Heart right ventricle (tissue), 16 donors: ENCODE measurements around the gene PTGER3. TPM values are rescaled to one million over a fixed set of nuclear protein-coding genes. Genes with fewer than 3 reads are reported as not detected.

Experiments
- ATAC-seq, 8 donors: fragments of 200-7000 bp; cut with Tn5 transposase; one replicate each; pipeline ENCODE4 v1.9.1; 2020; ENCODE audit warnings: mild to moderate bottlenecking in 8 of 8, moderate library complexity in 8 of 8, moderate number of reproducible peaks in 1 of 8
- DNase-seq, 2 donors: peaks; one replicate each; pipeline ENCODE4 v3.0.0-alpha.2; 2020
- H3K27ac ChIP-seq, 10 donors: fragments of 200-600 bp; sonication (generic) in 2 of 10; one replicate each; pipeline versions ENCODE4 v1.5.0 to v1.8.0; 2020 to 2022; ENCODE audit warnings: mild to moderate bottlenecking in 3 of 10
- H3K27me3 ChIP-seq, 7 donors: fragments of 200-600 bp; one replicate each; pipeline ENCODE4 v1.8.0; 2021 to 2022; ENCODE audit warnings: mild to moderate bottlenecking in 2 of 7
- H3K36me3 ChIP-seq, 9 donors: fragments of 200-600 bp; sonication (generic) in 1 of 9; one replicate each; pipeline versions ENCODE4 v1.5.0 to v1.8.0; 2020 to 2022; ENCODE audit warnings: mild to moderate bottlenecking in 2 of 9
- H3K4me1 ChIP-seq, 9 donors: fragments of 200-600 bp; sonication (generic) in 1 of 9; one replicate each; pipeline versions ENCODE4 v1.5.0 to v1.8.0; 2020 to 2022; ENCODE audit warnings: mild to moderate bottlenecking in 4 of 9
- H3K4me3 ChIP-seq, 10 donors: fragments of 200-600 bp; sonication (generic) in 2 of 10; one replicate each; pipeline versions ENCODE4 v1.5.0 to v1.8.0; 2020 to 2022; ENCODE audit warnings: mild to moderate bottlenecking in 7 of 10, moderate library complexity in 2 of 10
- H3K9me3 ChIP-seq, 11 donors: fragments of 200-600 bp in 10 of 11; sonication (generic) in 2 of 11; one replicate each; pipeline versions ENCODE4 v1.5.0 to v1.8.0; 2013 to 2022; ENCODE audit warnings: mild to moderate bottlenecking in 2 of 11, control low read depth in 1 of 11, moderate library complexity in 1 of 11
- WGBS, 2 donors: extraction: QIAGEN DNeasy Blood & Tissue Kit; methylation state at CpG; one replicate each; pipeline ENCODE4 v1.1.7; 2013; ENCODE audit warnings: inconsistent platforms in 1 of 2; 5-methylcytosine and 5-hydroxymethylcytosine counted together
- intact Hi-C, 10 donors: fragments of 100-400 bp; cut with DNase I; formaldehyde crosslinking; loops; one replicate each; pipeline versions ENCODE4 v1.11.1 to v1.14.2; 2022
- microRNA-seq, 2 donors: library from miRNA; unstranded; fragments of <30 nt; microRNA quantifications; one replicate each; pipeline ENCODE4 v1.2.0, GENCODE V29; 2021
- polyA plus RNA-seq, 2 donors: library from polyadenylated mRNA; stranded (reverse); fragments of 200-250 nt; gene quantifications; one replicate each; pipeline ENCODE4 v1.2.3, GENCODE V29; 2013
- total RNA-seq, 10 donors: library from RNA; stranded (reverse); fragmentation: NEBNext Ultra II Directional in 3 of 10; extraction: Animal tissue kit (Norgen Biotek cat#: 25700) in 3 of 10; gene quantifications; one replicate each; pipeline versions ENCODE4 v1.2.1 to v1.2.4, GENCODE V29; 2021 to 2023
- TF ChIP-seq, protein P1 (sequence below), 9 donors: fragments of 200-600 bp; sonication (generic) in 2 of 9; IDR thresholded peaks; one replicate each; pipeline versions ENCODE4 v1.5.0 to v1.8.0; 2021 to 2022; ENCODE audit warnings: antibody characterized with exemption in 9 of 9, mild to moderate bottlenecking in 5 of 9, moderate library complexity in 1 of 9
- donor health status: Arrhythmogenic right ventricular cardiomyopathy.
- donor health status: ischemic (EF 13 %, LVEDD 7.1; RV severe dilation, severe dysfunction).
- donor health status: healthy with polysubstance abuse.
- donor health status: DM: no; HTN: yes; CAD: no.
- donor health status: DM: no; HTN: no; CAD: no.
- donor health status: ischemic (EF 25% LVEDD 6.9; RV normal size, moderate dysfunction).
- donor health status: ischemic (EF 25% LVEDD 5.7; RV mildly dilated, moderate dysfunction).
- donor health status: healthy.
- donor health status: DM: yes; HTN: yes; CAD: no.
- donor health status: Ischemic cardiomyopathy.
- donor health status: ischemic (EF 35%, LVEDD 5.7; RV mildly dilated, moderate dysfunction).
- donor health status: nonischemic (EF 11% LVEDD 7.7; RV severe dilation, severe dysfunction).
- donor health status: DM: yes; HTN: yes; CAD: no.
- donor health status: PGD.
- donor health status: ischemic (EF 29% LVEDD 5.4; RV normal size, mild dysfunction).
- donor health status: nonischemic (EF 23%, LVEDD 6.1; RV moderate dilation, normal function).

PTGER3 gene
- total and polyA plus RNA-seq, 12 donors = 0.11 to 4.6 (median 1.0) TPM

DNA sequence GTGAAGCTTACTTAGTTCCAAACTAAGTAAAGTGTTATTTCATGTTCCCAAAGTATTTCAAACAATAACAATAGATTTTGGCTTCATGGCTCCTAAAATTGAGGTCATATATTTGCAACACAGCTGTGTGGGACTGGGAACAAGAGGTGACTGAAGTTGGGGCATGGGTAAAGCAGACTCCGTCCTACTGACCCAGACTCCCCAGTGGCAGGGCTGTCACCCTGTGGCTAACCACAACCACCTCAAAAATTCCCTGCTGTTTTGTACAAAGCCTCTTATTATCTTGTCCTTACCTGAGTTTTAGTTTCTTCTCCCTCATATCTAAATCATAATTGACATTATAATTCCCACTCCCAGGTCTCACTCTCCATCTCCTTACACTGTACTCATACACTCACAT, 117.6 kb downstream of the PTGER3 start:
- Histone ChIP-seq H3K4me3 (no peak overlapping the region), H3K27ac (no peak overlapping the region), H3K27me3 (no peaks in the 10 kb centered on the region), H3K36me3 (no peaks in the 10 kb centered on the region), H3K9me3 (no peaks in the 10 kb centered on the region), H3K4me1 (no peaks in the 10 kb centered on the region)
- TF ChIP-seq, protein P1, sequence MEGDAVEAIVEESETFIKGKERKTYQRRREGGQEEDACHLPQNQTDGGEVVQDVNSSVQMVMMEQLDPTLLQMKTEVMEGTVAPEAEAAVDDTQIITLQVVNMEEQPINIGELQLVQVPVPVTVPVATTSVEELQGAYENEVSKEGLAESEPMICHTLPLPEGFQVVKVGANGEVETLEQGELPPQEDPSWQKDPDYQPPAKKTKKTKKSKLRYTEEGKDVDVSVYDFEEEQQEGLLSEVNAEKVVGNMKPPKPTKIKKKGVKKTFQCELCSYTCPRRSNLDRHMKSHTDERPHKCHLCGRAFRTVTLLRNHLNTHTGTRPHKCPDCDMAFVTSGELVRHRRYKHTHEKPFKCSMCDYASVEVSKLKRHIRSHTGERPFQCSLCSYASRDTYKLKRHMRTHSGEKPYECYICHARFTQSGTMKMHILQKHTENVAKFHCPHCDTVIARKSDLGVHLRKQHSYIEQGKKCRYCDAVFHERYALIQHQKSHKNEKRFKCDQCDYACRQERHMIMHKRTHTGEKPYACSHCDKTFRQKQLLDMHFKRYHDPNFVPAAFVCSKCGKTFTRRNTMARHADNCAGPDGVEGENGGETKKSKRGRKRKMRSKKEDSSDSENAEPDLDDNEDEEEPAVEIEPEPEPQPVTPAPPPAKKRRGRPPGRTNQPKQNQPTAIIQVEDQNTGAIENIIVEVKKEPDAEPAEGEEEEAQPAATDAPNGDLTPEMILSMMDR (IDR thresholded peaks at IDR 0.05) = no peak
- ATAC-seq = no peak
- DNase-seq = no peak
- 74 to 76% methylated on average over 1 of the region's 1 CpG for WGBS, 2 donors
- intact Hi-C loops = no loop called here

DNA sequence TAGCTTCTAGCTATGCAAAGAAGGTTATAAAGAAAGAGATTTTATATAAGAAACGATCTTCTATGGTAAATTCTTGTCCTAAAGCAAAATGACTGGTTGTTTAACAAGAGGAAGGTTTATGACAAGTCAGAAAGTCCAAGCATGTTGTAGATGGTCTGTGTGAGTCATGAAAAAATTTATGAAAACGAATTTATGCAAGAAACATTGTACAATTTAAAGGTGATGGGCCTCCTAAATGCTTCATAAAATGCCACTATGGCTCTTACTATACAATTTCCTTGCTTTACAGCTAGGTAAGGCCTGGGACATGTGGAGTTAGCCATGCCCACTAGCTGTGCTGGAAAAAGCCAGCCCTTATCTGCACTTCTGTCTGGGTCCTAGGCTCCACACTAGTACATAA, 125.4 kb downstream of the PTGER3 start:
- H3K4me3 ChIP-seq = no peak overlapping the region
- H3K27me3 ChIP-seq = no peaks in the 10 kb centered on the region
- DNase-seq = no peak
- H3K27ac ChIP-seq = no peak overlapping the region
- intact Hi-C loops = no loop called here
- WGBS, 2 donors = 52 to 53% methylated on average over 2 of the region's 2 CpGs
- H3K4me1 ChIP-seq = no peaks in the 10 kb centered on the region
- ATAC-seq = no peak
- TF ChIP-seq, protein P1 (IDR thresholded peaks at IDR 0.05) = no peak
- no peaks in the 10 kb centered on the region for H3K36me3 ChIP-seq
- H3K9me3 ChIP-seq = peaks cover 0 to 30% (median 0%) of the 10 kb centered on the region in 11 donors

Small RNA genes within 50 kb of the gene (microRNA-seq; reads per million reads assigned to microRNA genes)
- 505 to 657 reads per million in 2 donors for gene MIR186

Other genes with a start within 250 kb of the PTGER3 start
- 10 to 100 TPM; 43.4 to 54.9 (median 48.4) TPM for gene ZRANB2, start 33.2 kb upstream of the PTGER3 start, total RNA-seq
- 10 to 100 TPM; 26.5 to 55.5 TPM for gene ZRANB2, start 33.2 kb upstream of the PTGER3 start, polyA plus RNA-seq